Stimulated activated CD8-positive, alpha-beta memory T cell treated with anti-CD3 and anti-CD28 coated beads, Interleukin-7, amount 100 ng/mL, for 1 hour (primary cell): ENCODE measurements around the gene EEF1AKMT1.
"Not testable (repeated sequence)": the region's sequence is repeated elsewhere in the genome, so short reads cannot be mapped to it uniquely, and the experiment has no call there.

Source experiments
- DNase-seq, 2 donors: peaks; one replicate each; pipeline ENCODE4 v3.0.0-alpha.2; 2020; ENCODE audit warnings: low read depth in 2 of 2

Gene EEF1AKMT1

DNA sequence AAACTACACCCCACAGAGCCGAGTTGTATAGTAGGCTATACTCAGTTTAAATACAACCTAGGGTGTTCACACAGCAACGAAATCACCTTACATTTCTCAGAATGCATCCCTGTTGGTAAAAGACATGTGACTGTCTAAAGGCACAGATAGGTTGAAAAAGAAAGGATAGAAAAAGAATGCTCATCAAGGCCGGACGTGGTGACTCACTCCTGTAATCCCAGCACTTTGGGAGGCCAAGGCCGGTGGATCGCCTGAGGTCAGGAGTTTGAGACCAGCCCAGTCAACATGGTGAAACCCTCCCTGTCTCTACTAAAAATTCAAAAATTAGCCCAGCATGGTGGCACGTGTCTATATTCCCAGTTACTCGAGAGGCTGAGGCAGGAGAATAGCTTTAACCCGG, 74.0 kb downstream of the EEF1AKMT1 start:
- no peak for DNase-seq

DNA sequence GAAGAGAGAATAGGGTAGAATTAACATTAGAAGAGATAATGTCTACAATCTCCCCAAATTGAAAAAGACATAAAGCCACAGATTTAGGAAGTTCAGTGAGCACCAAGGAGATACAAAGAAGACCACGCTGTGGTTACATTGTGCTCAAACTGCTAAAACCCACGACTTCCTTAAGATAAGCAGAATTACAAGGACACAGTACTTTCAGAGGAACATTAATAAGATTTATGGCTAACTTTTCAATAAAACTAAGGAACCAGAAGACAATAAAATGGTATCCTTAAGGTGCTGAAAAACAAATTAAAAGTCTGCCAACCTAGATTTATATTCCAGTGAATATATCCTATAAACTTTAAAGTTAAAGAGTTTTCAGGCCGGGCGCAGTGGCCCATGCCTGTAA, 77.7 kb downstream of the EEF1AKMT1 start:
- DNase-seq = no peak

DNA sequence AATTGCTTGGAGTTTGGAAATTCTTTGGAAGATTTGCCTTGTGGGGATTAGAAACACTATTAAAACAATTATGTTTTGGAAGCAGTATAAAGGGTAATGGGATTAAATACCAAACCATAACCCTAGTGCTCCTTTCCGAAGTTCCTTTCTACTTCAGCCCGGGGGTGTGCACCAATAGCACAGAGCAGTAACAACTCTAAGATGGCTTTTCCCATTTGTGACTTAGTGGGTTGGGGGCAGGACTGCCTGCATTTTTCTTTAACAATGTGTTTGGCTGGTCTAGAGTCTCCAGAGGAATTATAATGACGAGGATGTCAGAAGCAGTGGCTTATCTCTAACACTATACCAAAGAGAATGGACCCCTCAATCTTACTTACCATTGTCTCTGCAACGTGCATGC, 82.1 kb downstream of the EEF1AKMT1 start:
- no peak for DNase-seq

DNA sequence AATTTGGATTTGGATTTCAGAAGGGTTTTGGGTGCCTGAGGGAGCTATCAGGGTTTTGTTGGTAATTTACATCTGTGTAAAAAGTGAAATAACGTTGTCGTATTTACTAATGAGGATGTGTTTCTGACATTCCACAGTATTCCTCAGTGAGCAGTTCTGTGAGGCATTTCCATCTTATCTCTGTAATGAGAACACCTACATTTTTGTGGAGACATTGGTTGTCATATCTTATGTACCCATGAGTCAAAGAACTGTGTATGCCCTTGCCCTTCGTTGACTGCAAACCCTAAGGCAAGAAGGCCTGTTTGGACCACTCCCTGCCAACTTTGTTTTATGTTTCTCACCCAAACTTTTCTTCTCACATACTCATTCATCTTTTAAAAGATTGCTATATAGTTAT, 84.5 kb downstream of the EEF1AKMT1 start:
- no peak for DNase-seq

DNA sequence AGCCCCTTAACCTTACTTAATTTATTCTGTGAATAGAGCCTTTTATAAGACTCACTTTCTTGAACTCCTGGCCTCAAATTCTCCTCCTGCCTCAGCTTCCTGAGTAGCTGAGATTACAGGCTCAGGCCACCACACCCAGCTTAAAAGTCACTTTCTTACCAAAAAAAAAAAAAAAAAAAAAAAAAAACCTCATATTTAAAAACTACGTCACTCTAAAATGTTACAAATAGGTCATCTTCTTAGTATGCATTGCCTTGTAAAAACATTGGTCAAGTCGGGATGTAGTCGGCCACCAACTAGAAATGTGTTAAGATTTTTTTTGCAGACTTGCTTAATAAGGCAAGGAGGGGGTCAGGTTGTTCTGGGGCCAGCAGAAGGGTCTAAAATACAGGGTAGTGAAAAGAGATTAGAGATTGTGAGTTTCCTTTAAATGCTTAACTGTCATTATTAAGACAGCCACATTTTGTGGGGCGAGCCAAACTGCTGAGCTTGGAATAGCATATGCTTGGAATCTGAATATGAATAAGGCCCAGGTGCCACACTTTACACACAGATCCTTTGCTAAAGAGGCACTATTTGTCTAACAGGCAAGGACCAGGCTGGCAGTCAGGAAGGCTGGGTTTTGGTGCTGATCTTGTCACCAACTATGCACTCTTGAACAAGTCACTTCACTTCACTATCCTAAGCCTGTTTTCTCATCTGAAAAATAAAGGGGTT, 86.7 kb downstream of the EEF1AKMT1 start:
- no peak for DNase-seq

DNA sequence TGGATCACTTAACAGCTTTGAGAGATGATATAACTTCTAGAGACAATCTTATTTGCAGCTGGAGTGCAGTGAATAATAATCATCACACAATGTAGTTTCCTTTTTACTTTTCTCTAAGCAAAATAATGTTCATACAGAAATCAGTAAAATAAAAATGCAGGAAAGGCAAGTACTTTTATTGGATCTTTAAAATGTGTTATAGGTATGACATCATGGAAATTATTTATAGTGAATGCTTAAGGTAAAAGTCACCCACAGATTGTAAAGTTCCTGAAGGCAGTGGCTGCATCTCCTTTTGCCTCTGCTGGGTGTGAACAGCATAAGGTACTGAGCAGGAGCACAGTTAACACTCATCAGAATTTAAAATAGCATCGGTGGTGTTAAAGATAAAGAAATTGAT, 87.6 kb downstream of the EEF1AKMT1 start:
- no peak for DNase-seq

DNA sequence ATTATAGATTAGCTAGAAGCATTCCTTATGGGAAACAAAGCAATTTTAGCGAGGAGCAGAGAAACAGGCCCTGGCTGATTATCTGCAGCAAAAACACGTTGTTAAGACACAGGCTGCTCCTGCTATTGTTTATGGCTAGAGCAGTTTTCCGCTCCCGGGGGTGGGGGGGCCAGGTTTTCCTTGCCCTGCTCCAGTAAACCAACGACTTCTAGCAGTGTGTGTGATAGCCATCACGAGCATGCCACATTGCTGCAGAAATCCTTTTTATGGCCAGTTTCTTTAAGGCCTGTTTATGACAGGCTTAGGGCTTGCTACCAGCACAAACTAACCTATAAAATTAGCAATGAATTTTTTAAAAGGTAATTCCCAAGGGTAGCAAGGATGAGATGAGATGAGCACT, 88.7 kb downstream of the EEF1AKMT1 start:
- no peak for DNase-seq

DNA sequence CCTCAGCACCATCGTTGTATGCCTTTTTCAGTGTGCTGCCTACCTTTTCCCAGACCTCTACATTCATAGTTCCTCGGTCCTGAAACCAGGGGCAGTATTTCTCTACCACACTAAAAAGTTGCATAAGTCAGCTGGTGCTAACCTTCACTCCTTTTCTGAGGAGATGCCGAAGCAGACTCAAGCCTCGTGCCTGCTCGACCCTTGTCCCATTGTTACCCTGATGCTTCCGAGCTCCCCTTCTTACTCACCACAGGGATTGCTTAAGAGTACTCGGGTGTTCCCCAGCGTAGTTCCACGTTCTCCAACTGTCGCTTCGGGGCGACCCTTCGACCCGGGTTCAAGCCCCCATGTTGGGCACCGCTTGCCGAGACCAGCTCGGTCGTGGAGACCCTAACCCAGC, 89.2 kb downstream of the EEF1AKMT1 start:
- DNase-seq = no peak

DNA sequence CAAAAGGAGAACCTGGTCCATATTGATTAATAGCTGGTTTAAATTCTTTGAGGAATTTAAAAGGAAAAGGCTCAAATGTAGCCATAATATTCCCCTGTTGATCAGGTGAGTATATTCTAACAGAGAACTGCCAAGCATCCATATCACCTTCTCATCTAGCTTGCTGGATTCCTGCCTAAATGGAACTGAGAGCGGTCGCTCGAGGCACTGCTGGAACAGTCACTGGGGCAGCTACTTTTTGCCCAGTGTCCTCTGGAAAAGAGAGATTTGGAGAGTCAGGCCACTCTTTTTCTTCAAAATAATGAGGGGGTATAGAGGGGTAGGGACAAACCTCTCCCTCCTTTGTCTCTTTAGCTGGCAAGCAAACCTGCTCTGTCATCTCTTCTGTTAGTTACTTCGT, 89.7 kb downstream of the EEF1AKMT1 start:
- DNase-seq = no peak

DNA sequence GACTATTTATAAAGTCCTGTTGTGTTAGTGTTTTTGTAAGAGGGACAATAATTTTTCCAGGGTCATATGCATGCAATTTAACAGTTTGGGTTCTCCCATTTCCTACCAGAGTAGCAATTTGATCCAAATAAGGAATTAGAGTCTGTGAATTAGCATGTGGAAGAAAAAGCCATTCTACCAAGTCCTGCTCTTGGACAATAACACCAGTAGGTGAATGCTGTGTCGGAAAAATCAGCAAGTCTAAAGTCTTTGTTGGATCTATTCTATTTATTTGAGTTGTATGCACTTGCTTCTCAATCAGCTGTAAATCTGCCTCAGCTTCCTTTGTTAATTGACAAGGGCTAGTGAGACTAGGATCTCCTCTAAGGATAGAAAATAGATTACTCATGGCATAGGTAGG, 91.7 kb downstream of the EEF1AKMT1 start:
- no peak for DNase-seq

DNA sequence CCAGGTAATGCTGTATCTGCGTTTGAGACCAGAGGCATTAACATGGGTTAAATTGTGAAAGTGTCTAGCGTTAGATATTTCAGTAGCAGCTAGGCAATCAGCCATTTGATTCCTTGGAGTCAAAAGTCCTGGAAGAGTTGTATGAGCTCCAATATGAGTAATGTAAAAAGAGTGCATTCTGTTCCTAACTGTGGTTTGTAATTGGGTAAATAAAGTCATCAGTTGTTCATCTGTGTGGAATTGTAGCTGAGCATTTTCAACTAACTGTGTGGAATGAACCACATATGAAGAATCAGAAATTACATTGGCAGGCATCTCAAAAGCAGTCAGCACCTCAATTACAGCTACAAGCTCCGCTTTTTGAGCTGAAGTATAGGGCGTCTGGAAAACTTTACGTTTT, 92.3 kb downstream of the EEF1AKMT1 start:
- not testable (repeated sequence) for DNase-seq

DNA sequence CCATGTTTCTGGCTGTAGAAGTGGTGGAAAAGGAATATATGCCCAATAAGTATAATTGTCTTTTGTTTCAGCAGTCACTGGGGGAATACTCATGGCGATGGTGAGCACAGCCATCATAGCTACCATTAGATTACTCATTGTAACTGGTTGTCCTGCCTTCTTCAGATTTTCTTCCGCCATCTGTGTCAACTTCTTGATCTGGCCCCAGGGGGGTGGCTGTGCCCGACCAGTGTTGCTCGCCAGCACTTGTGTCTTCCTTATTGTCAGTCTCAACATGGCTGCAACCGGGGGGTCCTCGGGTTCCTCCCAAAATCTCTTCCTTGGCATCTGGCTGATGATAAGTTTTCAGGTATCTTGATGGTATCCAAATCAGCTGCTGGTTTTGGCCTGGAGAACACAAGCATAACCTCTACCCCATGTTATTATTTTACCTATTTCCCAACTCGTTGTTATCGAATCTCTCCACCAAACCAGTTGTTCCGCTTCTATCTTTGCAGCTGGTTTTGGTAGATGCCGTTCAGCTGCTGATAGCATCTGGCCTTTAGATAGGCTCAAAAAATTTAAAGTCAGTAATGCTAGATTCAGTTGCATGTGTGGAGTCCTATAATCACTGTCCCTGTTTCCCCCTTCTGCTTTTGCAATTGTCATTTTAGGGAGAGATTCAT, 93.2 kb downstream of the EEF1AKMT1 start:
- no peak for DNase-seq

DNA sequence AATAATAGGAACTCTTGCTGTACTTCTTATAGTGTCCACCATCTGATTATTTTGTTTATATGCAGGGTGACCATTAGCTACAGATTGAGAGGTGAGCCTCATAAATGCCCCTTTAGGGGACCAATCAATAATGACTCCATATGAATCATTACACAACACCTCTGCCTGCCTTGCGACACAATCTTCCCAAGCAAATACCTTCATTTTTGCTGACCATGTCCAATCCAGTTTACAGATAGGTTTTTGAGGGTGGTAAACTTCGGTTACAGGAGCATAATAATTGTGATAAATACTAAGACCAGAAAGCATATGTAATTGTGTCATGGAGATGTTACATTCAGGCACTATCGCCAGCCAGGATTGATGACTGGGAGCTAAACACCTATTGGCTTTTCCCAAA, 93.9 kb downstream of the EEF1AKMT1 start:
- DNase-seq = no peak
